Measurements from ENCODE around the gene CAMTA1. TPM values are rescaled to one million over a fixed set of nuclear protein-coding genes. Genes with fewer than 3 reads are reported as not detected.
"Not testable (repeated sequence)": the region's sequence is repeated elsewhere in the genome, so short reads cannot be mapped to it uniquely, and the experiment has no call there.

The CAMTA1 gene
- total RNA-seq, 6 donors from 2014 or later = 38.8 to 74.0 (median 46.1) TPM

- no peak for ATAC-seq (ENCODE audit: low FRiP score in 2 of 2)
Measured at GRCh38 chr1:7786795-7787194, 1001.5 kb downstream of the CAMTA1 start.

GRCh38 chr1:7789828-7790227, 1004.6 kb downstream of the CAMTA1 start:
- WGBS, 2 donors = 58 to 75% methylated on average over 5 of the region's 5 CpGs
- TF ChIP-seq POLR2A (IDR thresholded peaks at IDR 0.05) (no peak), EP300 (IDR thresholded peaks at IDR 0.05) (no peak), POLR2AphosphoS5 (IDR thresholded peaks at IDR 0.05) (no peak), CTCF (IDR thresholded peaks at IDR 0.05) (no peak)
- no peak for ATAC-seq (ENCODE audit: low FRiP score in 2 of 2)
- Histone ChIP-seq H3K4me1 (peaks cover 16 to 19% (median 18%) of the 10 kb centered on the region in 4 donors), H3K36me3 (peaks cover 2 to 61% (median 22%) of the 10 kb centered on the region in 4 donors), H3K4me3 (no peak overlapping the region), H3K9me3 (peaks cover 0 to 13% (median 8%) of the 10 kb centered on the region in 4 donors), H3K27me3 (no peaks in the 10 kb centered on the region), H3K27ac (no peak overlapping the region)
- no peak for DNase-seq

More at GRCh38 chr1:7786795-7787194, 1001.5 kb downstream of the CAMTA1 start:
- peaks cover 35 to 42% (median 36%) of the 10 kb centered on the region in 4 donors for H3K4me1 ChIP-seq
- H3K27ac ChIP-seq = no peak overlapping the region
- no peak overlapping the region for H3K4me3 ChIP-seq
- no peak for DNase-seq
- H3K36me3 ChIP-seq = peaks cover 2 to 39% (median 19%) of the 10 kb centered on the region in 4 donors
- H3K27me3 ChIP-seq = no peaks in the 10 kb centered on the region
- peaks cover 0 to 13% (median 8%) of the 10 kb centered on the region in 4 donors for H3K9me3 ChIP-seq
- no peak for TF ChIP-seq POLR2AphosphoS5 (IDR thresholded peaks at IDR 0.05)
- no peak for TF ChIP-seq CTCF (IDR thresholded peaks at IDR 0.05)
- TF ChIP-seq POLR2A (IDR thresholded peaks at IDR 0.05) = no peak
- no peak for TF ChIP-seq EP300 (IDR thresholded peaks at IDR 0.05)
- 55 to 56% methylated on average over 5 of the region's 5 CpGs for WGBS, 2 donors

- not testable (repeated sequence) for DNase-seq; ATAC-seq (ENCODE audit: low FRiP score in 2 of 2); H3K27me3 ChIP-seq; H3K27ac ChIP-seq; H3K4me3 ChIP-seq
- Histone ChIP-seq H3K36me3 (peaks cover 2 to 73% (median 24%) of the 10 kb centered on the region in 4 donors), H3K4me1 (peaks cover 9 to 11% (median 10%) of the 10 kb centered on the region in 4 donors), H3K9me3 (peaks cover 0 to 13% (median 8%) of the 10 kb centered on the region in 4 donors)
- whole genome bisulfite sequencing, 2 donors = 92 to 100% methylated on average over 3 of the region's 3 CpGs
Measured at GRCh38 chr1:7791027-7791426, 1005.8 kb downstream of the CAMTA1 start.

DNA sequence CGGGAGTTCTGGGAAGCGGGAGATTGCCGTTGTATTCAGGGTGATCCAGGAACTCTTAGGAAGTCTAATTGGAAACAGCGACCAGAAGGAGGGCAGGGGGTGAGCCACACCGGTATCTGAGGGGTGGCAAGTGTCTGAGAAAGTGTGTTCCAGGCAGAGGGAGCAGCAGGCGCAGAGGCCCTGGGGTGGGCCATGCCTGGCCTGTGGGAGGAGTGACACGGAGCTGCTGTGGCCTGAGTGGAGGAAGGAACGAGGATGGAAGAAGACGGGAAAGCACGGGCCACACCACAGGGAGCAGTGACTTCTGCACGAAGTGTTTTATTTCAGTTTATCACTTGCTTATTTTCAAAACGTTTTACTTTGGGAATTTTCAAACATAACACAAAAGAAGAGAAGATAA, 1010.2 kb downstream of the CAMTA1 start:
- WGBS, 2 donors = 88 to 91% methylated on average over 12 of the region's 12 CpGs
- no peak for DNase-seq

GRCh38 chr1:7805460-7805859, 1020.2 kb downstream of the CAMTA1 start:
- no peak for ATAC-seq (ENCODE audit: low FRiP score in 2 of 2)
- no peak for TF ChIP-seq EP300 (IDR thresholded peaks at IDR 0.05)
- no peak for TF ChIP-seq POLR2A (IDR thresholded peaks at IDR 0.05)
- TF ChIP-seq POLR2AphosphoS5 (IDR thresholded peaks at IDR 0.05) = no peak
- no peak for TF ChIP-seq CTCF (IDR thresholded peaks at IDR 0.05)
- H3K4me1 ChIP-seq = no peaks in the 10 kb centered on the region
- no peaks in the 10 kb centered on the region for H3K9me3 ChIP-seq
- H3K27ac ChIP-seq = no peak overlapping the region
- H3K27me3 ChIP-seq = no peaks in the 10 kb centered on the region
- 87 to 90% methylated on average over 9 of the region's 9 CpGs for whole genome bisulfite sequencing, 2 donors
- H3K4me3 ChIP-seq = no peak overlapping the region
- H3K36me3 ChIP-seq = peaks cover 2 to 90% (median 46%) of the 10 kb centered on the region in 4 donors
- DNase-seq = no peak

More for the DNA sequence above, 1010.2 kb downstream of the CAMTA1 start:
- H3K27ac ChIP-seq = no peak overlapping the region
- no peak overlapping the region for H3K4me3 ChIP-seq
- H3K36me3 ChIP-seq = peaks cover 5 to 82% (median 30%) of the 10 kb centered on the region in 4 donors
- H3K9me3 ChIP-seq = peaks cover 0 to 10% (median 8%) of the 10 kb centered on the region in 4 donors
- no peaks in the 10 kb centered on the region for H3K27me3 ChIP-seq
- TF ChIP-seq POLR2AphosphoS5 (IDR thresholded peaks at IDR 0.05) (no peak), EP300 (IDR thresholded peaks at IDR 0.05) (no peak), POLR2A (IDR thresholded peaks at IDR 0.05) (no peak), CTCF (IDR thresholded peaks at IDR 0.05) (no peak)
- no peaks in the 10 kb centered on the region for H3K4me1 ChIP-seq
- peak in 1 of 2 donors; percentile 34 for ATAC-seq (ENCODE audit: low FRiP score in 2 of 2)

All from upper lobe of left lung (tissue), 6 donors.